HepG2 (cell line): ENCODE data around the gene MAP3K5. TPM values are rescaled to one million over a fixed set of nuclear protein-coding genes. Genes with fewer than 3 reads are reported as not detected.

ENCODE experiments used
- ATAC-seq: fragments of 200-7000 bp; cut with Tn5 transposase; 3 replicates; pipeline ENCODE4 v1.9.1; 2020; ENCODE audit warnings: mild to moderate bottlenecking, moderate library complexity
- BruUV-seq: library from RNA; stranded (reverse); fragments of 400-500 nt; replicated peaks from 2 replicates; lab custom pipeline; 2021; lab: Mats Ljungman, UMichigan
- CTCF ChIA-PET: fragments of 300-600 bp; formaldehyde crosslinking; extraction: SDS; loops from one replicate; lab custom pipeline; 2021; ENCODE audit warnings: low total read pairs, inconsistent platforms, low intra/inter-chr PET ratio; lab: Yijun Ruan, JAX
- POLR2A ChIA-PET: fragments of 350-600 bp; sonication (Branson Sonifier 250); formaldehyde crosslinking; loops from one replicate; lab custom pipeline; 2020; ENCODE audit warnings: antibody characterized with exemption, inconsistent platforms; lab: Yijun Ruan, JAX
- DNase-seq: peaks from one replicate; pipeline ENCODE4 v3.0.0-alpha.2; 2015; ENCODE audit warnings: low spot score
- FAIRE-seq: peaks from 3 replicates; lab custom pipeline; 2011; peaks lifted over from hg19 to GRCh38; lab: Jason Lieb, UNC
- H2AFZ ChIP-seq: one replicate; pipeline ENCODE4 v1.6.1; 2011; ENCODE audit warnings: low read length, inconsistent platforms
- H3K27ac ChIP-seq: fragments of 300-600 bp; 3 replicates; pipeline ENCODE4 v1.8.0; 2011; ENCODE audit warnings: mixed run types, mild to moderate bottlenecking, mixed read lengths, low read length, inconsistent platforms; ENCODE audit not compliant: insufficient read depth; ENCODE audit errors: extremely low read length
- H3K27me3 ChIP-seq, 2 experiments: fragments of 200-600 bp in 1 of 2; 2 replicates in 1 of 2; 3 replicates in 1 of 2; pipeline versions ENCODE4 v1.6.0 to v1.8.0; 2011; ENCODE audit warnings: low read length in 2 of 2, mild to moderate bottlenecking in 2 of 2, moderate library complexity in 2 of 2, inconsistent platforms in 1 of 2; ENCODE audit not compliant: insufficient read depth in 2 of 2, control insufficient read depth in 1 of 2
- H3K36me3 ChIP-seq, 2 experiments: fragments of 200-600 bp in 1 of 2; replicated peaks in 1 of 2; 2 replicates in 1 of 2; 3 replicates in 1 of 2; pipeline versions ENCODE4 v1.5.1 to v1.8.0; 2011; ENCODE audit warnings: low read length in 2 of 2, inconsistent platforms in 1 of 2; ENCODE audit not compliant: insufficient read depth in 2 of 2, control insufficient read depth in 1 of 2
- H3K4me1 ChIP-seq: 2 replicates; pipeline ENCODE4 v1.5.1; 2012; ENCODE audit warnings: low read length, inconsistent platforms; ENCODE audit not compliant: insufficient read depth
- H3K4me2 ChIP-seq: 2 replicates; pipeline ENCODE4 v1.6.0; 2011; ENCODE audit warnings: low read depth, low read length, inconsistent platforms
- H3K4me3 ChIP-seq, 3 experiments: fragments of 200-600 bp in 1 of 3; sonication (generic), shearing (Covaris generic) in 1 of 3; replicated peaks in 1 of 3; 2 replicates each; pipeline ENCODE4 v1.5.1; 2011 to 2016; ENCODE audit warnings: low read length in 3 of 3, inconsistent platforms in 2 of 3, low read depth in 2 of 3, mild to moderate bottlenecking in 2 of 3, control low read depth in 1 of 3, mixed read lengths in 1 of 3; ENCODE audit not compliant: insufficient read depth in 1 of 3
- H3K79me2 ChIP-seq: one replicate; pipeline ENCODE4 v1.6.1; 2011; ENCODE audit warnings: low read length, inconsistent platforms; ENCODE audit not compliant: insufficient read depth
- H3K9ac ChIP-seq: 2 replicates; pipeline ENCODE4 v1.6.0; 2011; ENCODE audit warnings: mild to moderate bottlenecking, low read depth, low read length, inconsistent platforms; ENCODE audit not compliant: insufficient read depth
- H3K9me3 ChIP-seq: 2 replicates; pipeline ENCODE4 v1.5.1; 2012; ENCODE audit warnings: mild to moderate bottlenecking, low read length
- H4K20me1 ChIP-seq: 2 replicates; pipeline ENCODE4 v1.6.0; 2011; ENCODE audit warnings: inconsistent platforms, mild to moderate bottlenecking, low read length, moderate library complexity; ENCODE audit not compliant: insufficient read depth
- FLYWCH1 ChIP-seq: sonication (generic); formaldehyde crosslinking; IDR thresholded peaks from 2 replicates; pipeline ENCODE4 v1.8.1; 2023; ENCODE audit warnings: mild to moderate bottlenecking, missing genetic modification reagents
- GPN1 ChIP-seq: sonication (generic); formaldehyde crosslinking; IDR thresholded peaks from 2 replicates; pipeline ENCODE4 v1.5.1; 2020; ENCODE audit warnings: missing genetic modification reagents, borderline replicate concordance
- HES4 ChIP-seq: sonication (generic); formaldehyde crosslinking; IDR thresholded peaks from 2 replicates; pipeline ENCODE4 v1.9.0; 2021; ENCODE audit warnings: mild to moderate bottlenecking, missing genetic modification reagents, borderline replicate concordance
- KMT2A ChIP-seq: sonication (generic); formaldehyde crosslinking; IDR thresholded peaks from 2 replicates; pipeline ENCODE4 v1.4.0; 2020; ENCODE audit warnings: missing genetic modification reagents
- MAFF ChIP-seq: IDR thresholded peaks from 2 replicates; pipeline ENCODE4 v1.6.1; 2011; ENCODE audit warnings: low read depth, low read length, improper control_type of control experiment
- MXD4 ChIP-seq: IDR thresholded peaks from 2 replicates; pipeline ENCODE4 v1.6.1; 2016; ENCODE audit warnings: mild to moderate bottlenecking, missing biosample characterization, missing genetic modification reagents
- POLR2AphosphoS5 ChIP-seq: IDR thresholded peaks from 2 replicates; pipeline ENCODE4 v1.6.1; 2012; ENCODE audit warnings: low read depth, low read length
- RBM22 ChIP-seq: fragments of 200-400 bp; formaldehyde crosslinking; optimal IDR thresholded peaks from 2 replicates; pipeline ENCODE3; 2017; ENCODE audit warnings: mild to moderate bottlenecking, low read length, moderate library complexity
- RFX5 ChIP-seq: IDR thresholded peaks from 2 replicates; pipeline ENCODE4 v1.6.1; 2011; ENCODE audit warnings: low read depth, low read length, improper control_type of control experiment
- ZNF230 ChIP-seq: sonication (generic); formaldehyde crosslinking; IDR thresholded peaks from 2 replicates; pipeline ENCODE4 v1.4.0; 2020; ENCODE audit warnings: mild to moderate bottlenecking, missing genetic modification reagents
- ZNF24 ChIP-seq: fragments of 450-650 bp; IDR thresholded peaks from 2 replicates; pipeline ENCODE4 v1.6.1; 2017; ENCODE audit warnings: antibody characterized with exemption, mild to moderate bottlenecking
- WGBS: methylation state at CpG from one replicate; pipeline ENCODE4 v1.1.6; 2017; ENCODE audit warnings: low lambda C conversion rate; 5-methylcytosine and 5-hydroxymethylcytosine counted together
- in situ Hi-C: cut with HindIII; loops from 2 replicates; pipeline ENCODE4 v1.10.0; 2017; ENCODE audit warnings: low pct_unique_long_range_greater_than_20kb; ENCODE audit not compliant: extremely low pct_ligation_motif_present
- intact Hi-C: fragments of 100-400 bp; cut with micrococcal nuclease; formaldehyde crosslinking; loops from one replicate; pipeline ENCODE4 v1.10.0; 2022; ENCODE audit not compliant: unreplicated experiment
- polyA plus RNA-seq, 8 experiments: library from polyadenylated mRNA; depleted of rRNA in 3 of 8; stranded (reverse) in 7 of 8; unstranded in 1 of 8; fragments of >200 nt; fragmentation: Illumina TruSeq in 4 of 8; extraction: Trizol in 4 of 8; gene quantifications; 2 replicates each; pipeline versions ENCODE4 v1.2.1 to v1.2.3, GENCODE V29; 2011 to 2016; ENCODE audit warnings: low read depth in 4 of 8, missing spikeins in 1 of 8, mixed read lengths in 1 of 8; ENCODE audit not compliant: insufficient read depth in 1 of 8
- total RNA-seq, 5 experiments: library from RNA; depleted of rRNA; stranded (reverse); fragments of >200 nt; fragmentation: Illumina TruSeq; extraction: Trizol; gene quantifications; 2 replicates each; pipeline ENCODE4 v1.2.3, GENCODE V29; 2016; ENCODE audit warnings: low read depth in 1 of 5
- TF ChIP-seq, protein P1 (sequence below): sonication (generic); formaldehyde crosslinking; conservative IDR thresholded peaks from 2 replicates; pipeline ENCODE4 v1.4.0; 2020; ENCODE audit warnings: missing genetic modification reagents

The MAP3K5 gene
- total and polyA plus RNA-seq, 2 of the 13 experiments (the other 11 are each of a cell fraction or from before 2014, with no cell fraction given), result not detected

DNA sequence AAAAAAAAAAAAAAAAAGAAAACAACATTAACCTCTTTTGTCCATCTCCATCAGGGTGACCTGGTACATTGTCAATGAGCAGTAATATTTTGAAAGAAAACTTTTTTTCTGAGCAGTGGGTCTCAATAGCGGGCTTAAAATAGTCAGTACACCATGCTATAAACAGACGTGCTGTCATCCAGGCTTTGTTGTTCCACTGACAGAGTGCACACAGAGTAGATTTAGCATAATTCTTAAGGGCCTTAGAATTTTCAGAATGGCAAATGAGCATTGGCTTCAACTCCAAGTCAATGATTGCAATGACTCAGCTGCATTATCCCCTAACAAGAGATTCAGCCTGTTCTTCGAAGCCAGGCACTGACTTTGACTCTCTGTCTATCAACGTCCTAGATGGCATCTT lies 277.7 kb downstream of the MAP3K5 start (continued):
- TF ChIP-seq HES4 (CRISPR knock-in tag), result no peak
- TF ChIP-seq ZNF24, result no peak
- TF ChIP-seq MXD4 (CRISPR knock-in tag), result no peak
- TF ChIP-seq GPN1 (CRISPR knock-in tag), result no peak
- TF ChIP-seq KMT2A (CRISPR knock-in tag), result no peak
- no peak for TF ChIP-seq FLYWCH1 (CRISPR knock-in tag)
- TF ChIP-seq, protein P1, sequence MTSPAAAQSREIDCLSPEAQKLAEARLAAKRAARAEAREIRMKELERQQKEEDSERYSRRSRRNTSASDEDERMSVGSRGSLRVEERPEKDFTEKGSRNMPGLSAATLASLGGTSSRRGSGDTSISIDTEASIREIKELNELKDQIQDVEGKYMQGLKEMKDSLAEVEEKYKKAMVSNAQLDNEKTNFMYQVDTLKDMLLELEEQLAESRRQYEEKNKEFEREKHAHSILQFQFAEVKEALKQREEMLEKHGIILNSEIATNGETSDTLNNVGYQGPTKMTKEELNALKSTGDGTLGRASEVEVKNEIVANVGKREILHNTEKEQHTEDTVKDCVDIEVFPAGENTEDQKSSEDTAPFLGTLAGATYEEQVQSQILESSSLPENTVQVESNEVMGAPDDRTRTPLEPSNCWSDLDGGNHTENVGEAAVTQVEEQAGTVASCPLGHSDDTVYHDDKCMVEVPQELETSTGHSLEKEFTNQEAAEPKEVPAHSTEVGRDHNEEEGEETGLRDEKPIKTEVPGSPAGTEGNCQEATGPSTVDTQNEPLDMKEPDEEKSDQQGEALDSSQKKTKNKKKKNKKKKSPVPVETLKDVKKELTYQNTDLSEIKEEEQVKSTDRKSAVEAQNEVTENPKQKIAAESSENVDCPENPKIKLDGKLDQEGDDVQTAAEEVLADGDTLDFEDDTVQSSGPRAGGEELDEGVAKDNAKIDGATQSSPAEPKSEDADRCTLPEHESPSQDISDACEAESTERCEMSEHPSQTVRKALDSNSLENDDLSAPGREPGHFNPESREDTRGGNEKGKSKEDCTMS (CRISPR knock-in tag), result no peak
- TF ChIP-seq MAFF, result no peak
- TF ChIP-seq RBM22, result no peak
- no peak for TF ChIP-seq ZNF230

DNA sequence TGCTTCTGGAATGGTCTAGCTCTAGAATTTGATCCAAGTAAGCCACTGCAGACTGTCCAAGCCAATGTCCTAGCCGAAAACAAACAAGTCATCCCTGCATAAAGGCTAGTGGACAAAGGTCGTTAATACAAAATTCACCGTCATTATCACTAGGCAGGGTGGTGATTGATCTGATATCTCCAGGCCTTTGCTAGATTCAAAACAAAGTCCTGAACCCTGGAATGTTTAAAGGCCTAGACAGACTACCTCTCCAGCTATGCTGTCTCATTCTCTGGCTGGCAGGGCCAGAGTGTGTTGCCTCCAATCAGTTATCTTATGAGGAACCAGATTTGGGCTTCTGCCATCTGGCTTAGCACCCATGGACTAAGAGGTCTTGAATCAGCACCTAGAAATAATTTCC lies 280.4 kb downstream of the MAP3K5 start:
- H3K9me3 ChIP-seq, result no peaks in the 10 kb centered on the region
- H4K20me1 ChIP-seq, result no peaks in the 10 kb centered on the region
- no peak overlapping the region for H2AFZ ChIP-seq
- 0% methylated on average over 3 of the region's 3 CpGs for WGBS
- FAIRE-seq (no peak), DNase-seq (no peak), ATAC-seq (no peak)
- H3K36me3 ChIP-seq, result no peaks in the 10 kb centered on the region
- in situ Hi-C loops (no loop called here), intact Hi-C loops (no loop called here)
- H3K9ac ChIP-seq, result no peak overlapping the region
- CTCF ChIA-PET, result no interaction called here
- H3K4me3 ChIP-seq, result no peak overlapping the region
- no peaks in the 10 kb centered on the region for H3K4me1 ChIP-seq
- H3K79me2 ChIP-seq, result no peaks in the 10 kb centered on the region
- POLR2A ChIA-PET, result no interaction called here
- H3K27me3 ChIP-seq, result no peaks in the 10 kb centered on the region; a peak in 1 of 5 replicates
- TF ChIP-seq RFX5 (0 out of 2 replicates have a peak, but pooled peaks have one; percentile 16), POLR2AphosphoS5 (no peak)
- no peak overlapping the region for H3K27ac ChIP-seq
- H3K4me2 ChIP-seq, result no peak overlapping the region
- no TSS peak for BruUV-seq
